Lower lobe of right lung (tissue), 2 donors: ENCODE results near the gene IL34. TPM values are rescaled to one million over a fixed set of nuclear protein-coding genes. Genes with fewer than 3 reads are reported as not detected.
"Not testable (repeated sequence)": the region's sequence is repeated elsewhere in the genome, so short reads cannot be mapped to it uniquely, and the experiment has no call there.

Source experiments
- ATAC-seq, 2 donors: fragments of 200-7000 bp; cut with Tn5 transposase; one replicate each; pipeline ENCODE4 v1.9.1; 2020 to 2022; ENCODE audit warnings: mild to moderate bottlenecking in 2 of 2, moderate library complexity in 2 of 2
- DNase-seq: peaks from one replicate; pipeline ENCODE4 v3.0.0-alpha.2; 2020
- H3K27ac ChIP-seq: fragments of 200-600 bp; one replicate; pipeline ENCODE4 v1.8.0; 2022
- H3K27me3 ChIP-seq: fragments of 200-600 bp; one replicate; pipeline ENCODE4 v1.8.0; 2022; ENCODE audit warnings: low read depth
- H3K36me3 ChIP-seq: fragments of 200-600 bp; one replicate; pipeline ENCODE4 v1.8.0; 2022; ENCODE audit warnings: mild to moderate bottlenecking
- H3K4me1 ChIP-seq: fragments of 200-600 bp; one replicate; pipeline ENCODE4 v1.8.0; 2022
- H3K4me3 ChIP-seq: fragments of 200-600 bp; one replicate; pipeline ENCODE4 v1.8.0; 2022; ENCODE audit warnings: mild to moderate bottlenecking
- H3K9me3 ChIP-seq: fragments of 200-600 bp; one replicate; pipeline ENCODE4 v1.8.0; 2022
- intact Hi-C: fragments of 100-400 bp; cut with DNase I; formaldehyde crosslinking; loops from one replicate; pipeline ENCODE4 v1.11.0; 2022
- total RNA-seq: library from RNA; stranded (reverse); fragmentation: NEBNext Ultra II Directional; extraction: Animal tissue kit (Norgen Biotek cat#: 25700); gene quantifications from one replicate; pipeline ENCODE4 v1.2.1, GENCODE V29; 2021
- TF ChIP-seq, protein P1 (sequence below): fragments of 200-600 bp; IDR thresholded peaks from one replicate; pipeline ENCODE4 v1.8.0; 2022; ENCODE audit warnings: antibody characterized with exemption, mild to moderate bottlenecking
- donor health status: DM: no; HTN: yes; CAD: no; lungs with severe emphysema.

IL34 gene
- total RNA-seq, 1 donor from 2014 or later: 2.6 TPM

DNA sequence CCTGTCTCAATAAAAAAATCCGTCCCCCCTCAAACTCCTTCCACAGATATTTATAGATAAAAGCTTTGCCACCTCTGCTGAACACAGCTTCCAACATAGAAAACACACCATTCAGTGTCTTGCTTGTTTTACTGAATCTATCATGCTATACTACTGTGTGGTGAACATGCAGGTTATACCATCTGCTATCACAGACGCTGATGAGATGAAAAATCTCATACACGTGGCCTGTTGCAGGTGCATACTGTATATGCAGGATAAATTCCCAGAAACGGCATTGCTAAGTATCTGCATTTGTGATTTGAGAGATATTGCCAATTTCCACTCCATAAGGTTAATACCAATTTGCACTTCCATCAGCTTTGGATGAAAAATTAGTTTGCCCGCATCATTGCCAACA, 30.4 kb upstream of the IL34 start:
- Histone ChIP-seq H3K36me3 (no peaks in the 10 kb centered on the region), H3K27ac (no peak overlapping the region), H3K4me3 (no peak overlapping the region), H3K27me3 (no peaks in the 10 kb centered on the region), H3K4me1 (no peaks in the 10 kb centered on the region), H3K9me3 (no peaks in the 10 kb centered on the region)
- DNase-seq: no peak
- intact Hi-C loops: no loop called here
- TF ChIP-seq, protein P1, sequence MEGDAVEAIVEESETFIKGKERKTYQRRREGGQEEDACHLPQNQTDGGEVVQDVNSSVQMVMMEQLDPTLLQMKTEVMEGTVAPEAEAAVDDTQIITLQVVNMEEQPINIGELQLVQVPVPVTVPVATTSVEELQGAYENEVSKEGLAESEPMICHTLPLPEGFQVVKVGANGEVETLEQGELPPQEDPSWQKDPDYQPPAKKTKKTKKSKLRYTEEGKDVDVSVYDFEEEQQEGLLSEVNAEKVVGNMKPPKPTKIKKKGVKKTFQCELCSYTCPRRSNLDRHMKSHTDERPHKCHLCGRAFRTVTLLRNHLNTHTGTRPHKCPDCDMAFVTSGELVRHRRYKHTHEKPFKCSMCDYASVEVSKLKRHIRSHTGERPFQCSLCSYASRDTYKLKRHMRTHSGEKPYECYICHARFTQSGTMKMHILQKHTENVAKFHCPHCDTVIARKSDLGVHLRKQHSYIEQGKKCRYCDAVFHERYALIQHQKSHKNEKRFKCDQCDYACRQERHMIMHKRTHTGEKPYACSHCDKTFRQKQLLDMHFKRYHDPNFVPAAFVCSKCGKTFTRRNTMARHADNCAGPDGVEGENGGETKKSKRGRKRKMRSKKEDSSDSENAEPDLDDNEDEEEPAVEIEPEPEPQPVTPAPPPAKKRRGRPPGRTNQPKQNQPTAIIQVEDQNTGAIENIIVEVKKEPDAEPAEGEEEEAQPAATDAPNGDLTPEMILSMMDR: no peak
- ATAC-seq: no peak

- ATAC-seq, intact Hi-C loops, H3K4me3 ChIP-seq, H3K9me3 ChIP-seq, H3K4me1 ChIP-seq, H3K27me3 ChIP-seq, H3K36me3 ChIP-seq, H3K27ac ChIP-seq, DNase-seq: not testable (repeated sequence)
Measured at GRCh38 chr16:70621864-70622263, 24.5 kb upstream of the IL34 start.

GRCh38 chr16:70627696-70628095, 18.7 kb upstream of the IL34 start:
- intact Hi-C loops: no loop called here

GRCh38 chr16:70630960-70631745, 15.2 kb upstream of the IL34 start:
- Histone ChIP-seq H3K27me3 (no peaks in the 10 kb centered on the region), H3K4me1 (no peaks in the 10 kb centered on the region), H3K4me3 (no peak overlapping the region), H3K27ac (no peak overlapping the region), H3K9me3 (no peaks in the 10 kb centered on the region), H3K36me3 (no peaks in the 10 kb centered on the region)
- no peak for DNase-seq
- ATAC-seq: no peak
- TF ChIP-seq, protein P1: no peak
- intact Hi-C loops: no loop called here

More at GRCh38 chr16:70627696-70628095, 18.7 kb upstream of the IL34 start:
- no peaks in the 10 kb centered on the region for H3K9me3 ChIP-seq
- TF ChIP-seq, protein P1: no peak
- no peak overlapping the region for H3K27ac ChIP-seq
- no peaks in the 10 kb centered on the region for H3K36me3 ChIP-seq
- no peaks in the 10 kb centered on the region for H3K27me3 ChIP-seq
- no peaks in the 10 kb centered on the region for H3K4me1 ChIP-seq
- H3K4me3 ChIP-seq: no peak overlapping the region
- ATAC-seq (no peak), DNase-seq (no peak)

DNA sequence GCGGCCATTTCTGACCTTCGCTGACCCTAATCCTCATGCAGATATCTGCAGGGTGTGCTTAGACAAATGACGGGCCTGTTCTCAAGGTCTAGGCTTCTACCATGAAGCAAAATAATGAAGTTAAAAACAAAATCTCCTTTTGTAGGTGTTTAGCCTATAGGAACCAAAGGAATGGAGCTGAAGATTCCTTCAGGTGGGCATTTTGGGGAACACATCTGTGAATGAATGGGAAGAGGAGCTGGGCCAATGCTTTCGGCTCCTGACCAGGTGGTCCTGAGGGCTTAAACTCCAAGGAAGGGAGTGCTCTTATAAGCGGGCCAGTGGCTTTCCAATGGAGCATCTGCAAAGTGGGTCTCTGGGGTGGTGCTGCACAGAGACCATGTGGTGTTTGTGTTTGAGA, 14.1 kb upstream of the IL34 start:
- no peak overlapping the region for H3K4me3 ChIP-seq
- no peak overlapping the region for H3K27ac ChIP-seq
- no peaks in the 10 kb centered on the region for H3K9me3 ChIP-seq
- TF ChIP-seq, protein P1: no peak
- H3K4me1 ChIP-seq: no peaks in the 10 kb centered on the region
- intact Hi-C loops: no loop called here
- H3K27me3 ChIP-seq: no peaks in the 10 kb centered on the region
- no peak for ATAC-seq
- no peak for DNase-seq
- no peaks in the 10 kb centered on the region for H3K36me3 ChIP-seq

DNA sequence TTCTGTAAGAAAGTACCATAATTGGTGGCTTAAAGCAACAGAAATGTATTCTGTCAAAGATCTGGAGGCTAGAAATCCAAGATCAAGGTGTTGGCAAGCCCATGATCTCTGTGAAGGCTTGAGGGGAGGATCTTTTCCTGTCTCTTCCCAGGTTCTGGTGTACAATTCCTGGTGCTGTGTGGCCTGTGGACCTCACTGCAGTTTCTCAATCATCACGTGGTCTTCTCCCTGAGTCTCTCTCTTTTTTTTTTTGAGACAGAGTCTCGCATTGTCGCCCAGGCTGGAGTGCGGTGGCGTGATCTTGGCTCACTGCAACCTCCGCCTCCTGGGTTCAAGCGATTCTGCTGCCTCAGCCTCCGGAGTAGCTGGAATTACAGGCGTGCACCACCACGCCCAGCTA, 12.7 kb upstream of the IL34 start:
- intact Hi-C loops, ATAC-seq, H3K4me1 ChIP-seq, H3K36me3 ChIP-seq, H3K4me3 ChIP-seq, H3K27ac ChIP-seq, H3K9me3 ChIP-seq, H3K27me3 ChIP-seq, DNase-seq: not testable (repeated sequence)
